AG04449 (cell line): ENCODE measurements around the gene BDKRB2.

ENCODE experiments used
- CTCF ChIA-PET: fragments of 350-600 bp; formaldehyde crosslinking; extraction: SDS; loops from one replicate; lab custom pipeline; 2021; ENCODE audit warnings: antibody characterized with exemption; lab: Yijun Ruan, JAX
- POLR2A ChIA-PET: fragments of 400-600, 350-600 bp; formaldehyde crosslinking; extraction: SDS; loops from one replicate; lab custom pipeline; 2020; ENCODE audit warnings: antibody characterized with exemption, inconsistent platforms; lab: Yijun Ruan, JAX
- DNase-seq: peaks from one replicate; pipeline ENCODE4 v3.0.0-alpha.2; 2010; ENCODE audit warnings: low read depth, low spot score
- H3K4me3 ChIP-seq: 2 replicates; pipeline ENCODE4 v1.5.1; 2011; ENCODE audit warnings: low read depth, mild to moderate bottlenecking, control low read depth, low read length
- CTCF ChIP-seq: IDR thresholded peaks from one replicate; pipeline ENCODE4 v1.5.1; 2011; ENCODE audit warnings: mild to moderate bottlenecking, moderate library complexity, low read length, control low read depth, inconsistent platforms; ENCODE audit not compliant: insufficient read depth; ENCODE audit errors: missing control alignments

Gene BDKRB2

GRCh38 chr14:96245710-96246538 is 41.3 kb downstream of the BDKRB2 start:
- no peak overlapping the region for H3K4me3 ChIP-seq
- POLR2A ChIA-PET = interaction anchor here (0.6 to 1.3 kb wide), 4 partner anchors 13 to 99 kb away, joined by 3 to 5 read pairs (median 3); partner anchors contain the start of gene BDKRB2
- no peak for DNase-seq
- CTCF ChIA-PET = interaction anchor here (1.0 to 2.0 kb wide), 6 partner anchors 10 to 145 kb away, joined by 3 to 12 read pairs (median 4); partner anchors contain the start of gene BDKRB1
- TF ChIP-seq CTCF = no peak

- DNase-seq = peak; percentile 94
- no peak for TF ChIP-seq CTCF
- H3K4me3 ChIP-seq = no peak overlapping the region
- POLR2A ChIA-PET = interaction anchor here (0.6 to 1.3 kb wide), 5 partner anchors 9 to 100 kb away, joined by 3 to 5 read pairs (median 3); partner anchors contain the start of genes BDKRB1 and BDKRB2
- CTCF ChIA-PET = interaction anchor here (0.7 to 2.0 kb wide), 7 partner anchors 9 to 146 kb away, joined by 3 to 12 read pairs (median 4); partner anchors contain the start of gene BDKRB1
Measured at GRCh38 chr14:96246539-96246847, 41.9 kb downstream of the BDKRB2 start.

- H3K4me3 ChIP-seq = no peak overlapping the region
- DNase-seq = no peak
- ChIA-PET POLR2A (interaction anchor here (1.1 to 1.3 kb wide), 2 partner anchors 9 to 22 kb away, joined by 3 read pairs; partner anchors contain the start of gene BDKRB1), CTCF (interaction anchor here (0.7 to 2.0 kb wide), 7 partner anchors 9 to 148 kb away, joined by 3 to 12 read pairs (median 4); partner anchors contain the start of gene BDKRB1)
- no peak for TF ChIP-seq CTCF
Measured at GRCh38 chr14:96247031-96247430, 42.4 kb downstream of the BDKRB2 start.

- no peak for TF ChIP-seq CTCF
- POLR2A ChIA-PET = no interaction called here
- DNase-seq = peak; percentile 91
- CTCF ChIA-PET = no interaction called here
- H3K4me3 ChIP-seq = no peak overlapping the region
Measured at GRCh38 chr14:96249029-96249428, 44.4 kb downstream of the BDKRB2 start.

GRCh38 chr14:96250485-96250884 is 45.8 kb downstream of the BDKRB2 start:
- ChIA-PET POLR2A (no interaction called here), CTCF (interaction anchor here (1.5 to 9.9 kb wide), 3 partner anchors 23 to 152 kb away, joined by 5 to 73 read pairs (median 36); no protein-coding TSS in a partner anchor)
- no peak overlapping the region for H3K4me3 ChIP-seq
- TF ChIP-seq CTCF = no peak
- DNase-seq = no peak

- no peak for TF ChIP-seq CTCF
- no peak overlapping the region for H3K4me3 ChIP-seq
- ChIA-PET POLR2A (interaction anchor here (0.6 to 0.7 kb wide), 2 partner anchors 26 to 1134 kb away, joined by 3 to 4 read pairs; no protein-coding TSS in a partner anchor), CTCF (interaction anchor here (1.5 to 9.9 kb wide), 3 partner anchors 22 to 153 kb away, joined by 5 to 73 read pairs (median 36); no protein-coding TSS in a partner anchor)
- no peak for DNase-seq
Measured at GRCh38 chr14:96251656-96252155, 47.1 kb downstream of the BDKRB2 start.
